ENCODE data around the gene SNCA.

SNCA gene

GRCh38 chr4:89836897-89837384 lies at the start of gene SNCA:
SNCA (minus strand) TSS chr4:89837161; CDS start chr4:89835667, 1,494 bp downstream.
- no peak for DNase-seq

GRCh38 chr4:89879215-89879614 lies 42.3 kb upstream of the SNCA start:
- no peak for DNase-seq

GRCh38 chr4:89878611-89879010 lies 41.6 kb upstream of the SNCA start:
- no peak for DNase-seq

- DNase-seq = no peak
Observed at GRCh38 chr4:89876548-89876947, 39.6 kb upstream of the SNCA start.

GRCh38 chr4:89871211-89871610 lies 34.2 kb upstream of the SNCA start:
- no peak for DNase-seq

GRCh38 chr4:89868999-89869589 lies 32.1 kb upstream of the SNCA start:
- no peak for DNase-seq

- DNase-seq = no peak
Observed at GRCh38 chr4:89868276-89868675, 31.3 kb upstream of the SNCA start.

GRCh38 chr4:89863533-89863932 lies 26.6 kb upstream of the SNCA start:
- no peak for DNase-seq

GRCh38 chr4:89860971-89861370 lies 24.0 kb upstream of the SNCA start:
- no peak for DNase-seq

GRCh38 chr4:89855236-89855635 lies 18.3 kb upstream of the SNCA start:
- no peak for DNase-seq

GRCh38 chr4:89847571-89848325 lies 10.8 kb upstream of the SNCA start:
- no peak for DNase-seq

- no peak for DNase-seq
Observed at GRCh38 chr4:89839558-89839957, 2.6 kb upstream of the SNCA start.

- DNase-seq = no peak
Observed at GRCh38 chr4:89837993-89838390, 1.0 kb upstream of the SNCA start.

- no peak for DNase-seq
Observed at GRCh38 chr4:89837385-89837992, 528 bp upstream of the SNCA start.

- DNase-seq = no peak
Observed at GRCh38 chr4:89836031-89836745, 773 bp downstream of the SNCA start.

- no peak for DNase-seq
Observed at GRCh38 chr4:89835413-89835812, 1.5 kb downstream of the SNCA start.

- DNase-seq = no peak
Observed at GRCh38 chr4:89834486-89835209, 2.3 kb downstream of the SNCA start.

GRCh38 chr4:89829470-89830138 lies 7.4 kb downstream of the SNCA start:
- DNase-seq = no peak

- DNase-seq = no peak
Observed at GRCh38 chr4:89823416-89823815, 13.5 kb downstream of the SNCA start.

GRCh38 chr4:89821612-89822011 lies 15.3 kb downstream of the SNCA start:
- no peak for DNase-seq

- DNase-seq = no peak
Observed at GRCh38 chr4:89820010-89820409, 17.0 kb downstream of the SNCA start.

- DNase-seq = no peak
Observed at GRCh38 chr4:89814362-89814761, 22.6 kb downstream of the SNCA start.
